Esophagus mucosa (tissue), 1 donor: Measurements from ENCODE around the gene ACTN4. TPM values are rescaled to one million over a fixed set of nuclear protein-coding genes. Genes with fewer than 3 reads are reported as not detected.
A peak's percentile ranks its signal among the peaks of the same experiment; 100 is the strongest.
"Not testable (repeated sequence)": the region's sequence is repeated elsewhere in the genome, so short reads cannot be mapped to it uniquely, and the experiment has no call there.

Experiments
- ATAC-seq: fragments of 200-7000 bp; cut with Tn5 transposase; one replicate; pipeline ENCODE4 v1.9.1; 2020
- total RNA-seq: library from RNA; stranded (reverse); gene quantifications from one replicate; pipeline ENCODE4 v1.2.4, GENCODE V29; 2023
- donor health status: DM: yes; HTN: yes; CAD: no.

Gene ACTN4
- total RNA-seq, 1 donor from 2014 or later: 455 TPM

- peak; percentile 5 for ATAC-seq
These were observed 92.2 kb downstream of the ACTN4 start for GRCh38 chr19:38739440-38740256.

- no peak for ATAC-seq
These were observed 92.8 kb downstream of the ACTN4 start for GRCh38 chr19:38740257-38740592.

GRCh38 chr19:38740932-38741331 lies 93.5 kb downstream of the ACTN4 start:
- no peak for ATAC-seq

- ATAC-seq: no peak
These were observed 94.2 kb downstream of the ACTN4 start for GRCh38 chr19:38741670-38742069.

- no peak for ATAC-seq
These were observed 94.8 kb downstream of the ACTN4 start for GRCh38 chr19:38742296-38742695.

GRCh38 chr19:38742906-38743305 lies 95.5 kb downstream of the ACTN4 start:
- ATAC-seq: no peak

GRCh38 chr19:38743394-38744297 lies 96.2 kb downstream of the ACTN4 start:
- ATAC-seq: no peak

- no peak for ATAC-seq
These were observed 96.8 kb downstream of the ACTN4 start, which contains the start of gene CAPN12 for GRCh38 chr19:38744298-38744681. TSS of gene CAPN12 (minus strand) at chr19:38744474. CDS start at chr19:38744165, 309 bp downstream.

- no peak for ATAC-seq
These were observed 97.4 kb downstream of the ACTN4 start for GRCh38 chr19:38744874-38745273.

- no peak for ATAC-seq
These were observed 97.9 kb downstream of the ACTN4 start for GRCh38 chr19:38745316-38745715.

- not testable (repeated sequence) for ATAC-seq
These were observed 106.3 kb downstream of the ACTN4 start for GRCh38 chr19:38753783-38754182.

GRCh38 chr19:38754196-38754595 lies 106.7 kb downstream of the ACTN4 start:
- not testable (repeated sequence) for ATAC-seq

- ATAC-seq: no peak
These were observed 112.1 kb downstream of the ACTN4 start for GRCh38 chr19:38759590-38760003.

GRCh38 chr19:38760805-38761517 lies 113.5 kb downstream of the ACTN4 start:
- ATAC-seq: not testable (repeated sequence)

- not testable (repeated sequence) for ATAC-seq
These were observed 114.5 kb downstream of the ACTN4 start for GRCh38 chr19:38761884-38762389.

GRCh38 chr19:38763795-38764220 lies 116.4 kb downstream of the ACTN4 start:
- ATAC-seq: no peak

GRCh38 chr19:38765214-38765613 lies 117.8 kb downstream of the ACTN4 start:
- no peak for ATAC-seq

- no peak for ATAC-seq
These were observed 119.0 kb downstream of the ACTN4 start for GRCh38 chr19:38766276-38767047.

- ATAC-seq: peak; percentile 82
These were observed 122.3 kb downstream of the ACTN4 start for GRCh38 chr19:38769635-38770211.

GRCh38 chr19:38770228-38770948 lies 122.9 kb downstream of the ACTN4 start:
- ATAC-seq: peak; percentile 61

- ATAC-seq: peak; percentile 68
These were observed 123.5 kb downstream of the ACTN4 start for GRCh38 chr19:38770949-38771275.
